PC-3 (cell line): Measurements from ENCODE around the gene CERS5. TPM values are rescaled to one million over a fixed set of nuclear protein-coding genes. Genes with fewer than 3 reads are reported as not detected.

Source experiments
- ATAC-seq: fragments of 200-7000 bp; cut with Tn5 transposase; 2 replicates; pipeline ENCODE4 v1.9.1; 2020; ENCODE audit warnings: mild to moderate bottlenecking, moderate library complexity
- BruUV-seq: library from RNA; stranded (reverse); fragments of 400-500 nt; replicated peaks from 2 replicates; lab custom pipeline; 2021; lab: Mats Ljungman, UMichigan
- CTCF ChIA-PET: fragments of 300-600 bp; sonication (Branson Sonifier 250); formaldehyde crosslinking; loops from one replicate; lab custom pipeline; 2022; ENCODE audit warnings: antibody characterized with exemption; lab: Charles Lee
- POLR2A ChIA-PET: fragments of 300-600 bp; sonication (Branson Sonifier 250); formaldehyde crosslinking; loops from one replicate; lab custom pipeline; 2022; ENCODE audit warnings: antibody characterized with exemption; ENCODE audit not compliant: unreplicated experiment; lab: Charles Lee
- DNase-seq: peaks from one replicate; pipeline ENCODE4 v3.0.0-alpha.2; 2015
- H2AFZ ChIP-seq: fragments of 300-600 bp; sonication (generic); 2 replicates; pipeline ENCODE4 v1.6.0; 2016; ENCODE audit warnings: antibody characterized with exemption, low read length
- H3F3A ChIP-seq: fragments of 300-600 bp; sonication (generic); one replicate; pipeline ENCODE4 v1.6.0; 2017; ENCODE audit warnings: antibody characterized with exemption, low read length, control low read depth, mild to moderate bottlenecking; ENCODE audit not compliant: unreplicated experiment
- H3K27ac ChIP-seq: fragments of 300-600 bp; sonication (generic); 2 replicates; pipeline ENCODE4 v1.5.1; 2016; ENCODE audit warnings: mild to moderate bottlenecking, low read length
- H3K27me3 ChIP-seq: fragments of 300-600 bp; sonication (generic); 2 replicates; pipeline ENCODE4 v1.6.1; 2016; ENCODE audit warnings: low read length, mixed read lengths
- H3K36me3 ChIP-seq: fragments of 300-600 bp; sonication (generic); 2 replicates; pipeline ENCODE4 v1.6.1; 2016; ENCODE audit warnings: low read depth, mixed run types, low read length, mixed read lengths
- H3K4me1 ChIP-seq: fragments of 300-600 bp; sonication (generic); 2 replicates; pipeline ENCODE4 v1.5.1; 2016; ENCODE audit warnings: low read length; ENCODE audit not compliant: insufficient read depth
- H3K4me2 ChIP-seq: fragments of 300-600 bp; sonication (generic); 2 replicates; pipeline ENCODE4 v1.6.0; 2016; ENCODE audit warnings: low read length
- H3K4me3 ChIP-seq: fragments of 300-600 bp; sonication (generic); 2 replicates; pipeline ENCODE4 v1.5.1; 2016; ENCODE audit warnings: mild to moderate bottlenecking, low read length, mixed read lengths
- H3K79me2 ChIP-seq: fragments of 300-600 bp; sonication (generic); 2 replicates; pipeline ENCODE4 v1.6.1; 2017; ENCODE audit warnings: low read length, mixed read lengths
- H3K9ac ChIP-seq: fragments of 300-600 bp; sonication (generic); 2 replicates; pipeline ENCODE4 v1.6.0; 2016; ENCODE audit warnings: mild to moderate bottlenecking, low read length
- H3K9me2 ChIP-seq: fragments of 300-600 bp; sonication (generic); replicated peaks from 2 replicates; pipeline ENCODE4 v1.6.1; 2016; ENCODE audit warnings: mixed run types, low read length, mixed read lengths
- H3K9me3 ChIP-seq: fragments of 300-600 bp; sonication (generic); 2 replicates; pipeline ENCODE4 v1.6.1; 2016; ENCODE audit warnings: low read length, mixed read lengths
- H4K20me1 ChIP-seq: fragments of 300-600 bp; sonication (generic); 2 replicates; pipeline ENCODE4 v1.6.1; 2016; ENCODE audit warnings: low read length, mixed read lengths
- CTCF ChIP-seq: fragments of 300-600 bp; sonication (generic); conservative IDR thresholded peaks from 2 replicates; pipeline ENCODE4 v1.5.1; 2017; ENCODE audit warnings: antibody characterized with exemption, low read depth, mild to moderate bottlenecking, low read length
- EZH2 ChIP-seq: fragments of 300-600 bp; sonication (generic); IDR thresholded peaks from one replicate; pipeline ENCODE4 v1.6.1; 2017; ENCODE audit warnings: antibody characterized with exemption, mild to moderate bottlenecking, low read length; ENCODE audit not compliant: unreplicated experiment
- EZH2phosphoT487 ChIP-seq: fragments of 300-600 bp; sonication (generic); IDR thresholded peaks from 2 replicates; pipeline ENCODE4 v1.6.1; 2018; ENCODE audit warnings: mild to moderate bottlenecking, antibody characterized with exemption, low read length, borderline replicate concordance
- intact Hi-C: fragments of 100-400 bp; cut with micrococcal nuclease; formaldehyde crosslinking; loops from 2 replicates; pipeline ENCODE4 v1.9.0; 2023
- total RNA-seq: library from RNA; depleted of rRNA; stranded (reverse); fragments of >200 nt; gene quantifications from 2 replicates; pipeline ENCODE4 v1.2.3, GENCODE V29; 2014

CERS5 gene
- total RNA-seq, 1 experiment from 2014 or later, result 24.9 TPM

- no peak overlapping the region for H3K4me3 ChIP-seq
- H2AFZ ChIP-seq, result no peak overlapping the region
- ChIA-PET CTCF (no interaction called here), POLR2A (interaction anchor here (0.6 kb wide), 1 partner anchor 368 kb away, joined by 16 read pairs; the partner anchor contains the start of gene TMBIM6)
- no peaks in the 10 kb centered on the region for H3F3A ChIP-seq
- BruUV-seq, result no TSS peak
- no peaks in the 10 kb centered on the region for H3K36me3 ChIP-seq
- H3K79me2 ChIP-seq, result peaks cover 22% of the 10 kb centered on the region
- TF ChIP-seq EZH2phosphoT487, result no peak
- TF ChIP-seq EZH2, result no peak
- TF ChIP-seq CTCF, result no peak
- no peak for DNase-seq
- intact Hi-C loops, result no loop called here
- 0 out of 2 replicates have a peak, but pooled peaks cover 5% of the 10 kb centered on the region for H4K20me1 ChIP-seq
- H3K4me1 ChIP-seq, result peaks cover 13% of the 10 kb centered on the region; the same call in 1 of the 2 replicates
- H3K4me2 ChIP-seq, result no peak overlapping the region
- no peak overlapping the region for H3K27ac ChIP-seq
- no peaks in the 10 kb centered on the region for H3K9me2 ChIP-seq
- ATAC-seq, result no peak
- H3K27me3 ChIP-seq, result no peaks in the 10 kb centered on the region
- no peaks in the 10 kb centered on the region for H3K9me3 ChIP-seq
- no peak overlapping the region for H3K9ac ChIP-seq
Observed at GRCh38 chr12:50109319-50109718, 57.9 kb downstream of the CERS5 start.

GRCh38 chr12:50107416-50108268 lies 59.5 kb downstream of the CERS5 start:
- H3K27ac ChIP-seq, result no peak overlapping the region
- intact Hi-C loops, result no loop called here
- no peaks in the 10 kb centered on the region for H3K9me2 ChIP-seq
- no peak overlapping the region for H3K4me2 ChIP-seq
- no peaks in the 10 kb centered on the region for H3F3A ChIP-seq
- TF ChIP-seq EZH2 (no peak), EZH2phosphoT487 (no peak), CTCF (no peak)
- DNase-seq, result no peak
- BruUV-seq, result no TSS peak
- no peaks in the 10 kb centered on the region for H3K9me3 ChIP-seq
- H3K9ac ChIP-seq, result no peak overlapping the region
- no peaks in the 10 kb centered on the region for H3K27me3 ChIP-seq
- POLR2A ChIA-PET, result no interaction called here
- H4K20me1 ChIP-seq, result 0 out of 2 replicates have a peak, but pooled peaks cover under 1% of the 10 kb centered on the region
- H3K36me3 ChIP-seq, result no peaks in the 10 kb centered on the region
- H3K79me2 ChIP-seq, result peaks cover 5% of the 10 kb centered on the region
- CTCF ChIA-PET, result no interaction called here
- H3K4me3 ChIP-seq, result no peak overlapping the region
- H2AFZ ChIP-seq, result no peak overlapping the region
- ATAC-seq, result no peak
- peaks cover 7% of the 10 kb centered on the region; the same call in 1 of the 2 replicates for H3K4me1 ChIP-seq

- BruUV-seq, result no TSS peak
- H3K4me2 ChIP-seq, result no peak overlapping the region
- no peak overlapping the region for H3K27ac ChIP-seq
- H3K9me3 ChIP-seq, result no peaks in the 10 kb centered on the region
- ChIA-PET CTCF (interaction anchor here (0.6 kb wide), 1 partner anchor 140 kb away, joined by 5 read pairs; no protein-coding TSS in a partner anchor), POLR2A (no interaction called here)
- no peaks in the 10 kb centered on the region for H3K79me2 ChIP-seq
- H3K36me3 ChIP-seq, result peaks cover 5% of the 10 kb centered on the region
- no peak overlapping the region for H3K9ac ChIP-seq
- intact Hi-C loops, result no loop called here
- no peaks in the 10 kb centered on the region for H3K9me2 ChIP-seq
- H2AFZ ChIP-seq, result no peak overlapping the region
- no peaks in the 10 kb centered on the region for H3K27me3 ChIP-seq
- H4K20me1 ChIP-seq, result no peaks in the 10 kb centered on the region
- H3F3A ChIP-seq, result no peaks in the 10 kb centered on the region
- peaks cover 7% of the 10 kb centered on the region; the same call in 1 of the 2 replicates for H3K4me1 ChIP-seq
- DNase-seq, result no peak
- H3K4me3 ChIP-seq, result no peak overlapping the region
- TF ChIP-seq EZH2 (no peak), EZH2phosphoT487 (no peak), CTCF (no peak)
- ATAC-seq, result no peak
Observed at GRCh38 chr12:50106907-50107306, 60.3 kb downstream of the CERS5 start.
